ENCODE measurements around the gene KBTBD2. TPM values are rescaled to one million over a fixed set of nuclear protein-coding genes. Genes with fewer than 3 reads are reported as not detected.

Gene KBTBD2
- total and polyA plus RNA-seq, 2 donors (not counting 1 experiment from before 2014, with no cell fraction given) = 38.9 to 62.1 TPM

DNA sequence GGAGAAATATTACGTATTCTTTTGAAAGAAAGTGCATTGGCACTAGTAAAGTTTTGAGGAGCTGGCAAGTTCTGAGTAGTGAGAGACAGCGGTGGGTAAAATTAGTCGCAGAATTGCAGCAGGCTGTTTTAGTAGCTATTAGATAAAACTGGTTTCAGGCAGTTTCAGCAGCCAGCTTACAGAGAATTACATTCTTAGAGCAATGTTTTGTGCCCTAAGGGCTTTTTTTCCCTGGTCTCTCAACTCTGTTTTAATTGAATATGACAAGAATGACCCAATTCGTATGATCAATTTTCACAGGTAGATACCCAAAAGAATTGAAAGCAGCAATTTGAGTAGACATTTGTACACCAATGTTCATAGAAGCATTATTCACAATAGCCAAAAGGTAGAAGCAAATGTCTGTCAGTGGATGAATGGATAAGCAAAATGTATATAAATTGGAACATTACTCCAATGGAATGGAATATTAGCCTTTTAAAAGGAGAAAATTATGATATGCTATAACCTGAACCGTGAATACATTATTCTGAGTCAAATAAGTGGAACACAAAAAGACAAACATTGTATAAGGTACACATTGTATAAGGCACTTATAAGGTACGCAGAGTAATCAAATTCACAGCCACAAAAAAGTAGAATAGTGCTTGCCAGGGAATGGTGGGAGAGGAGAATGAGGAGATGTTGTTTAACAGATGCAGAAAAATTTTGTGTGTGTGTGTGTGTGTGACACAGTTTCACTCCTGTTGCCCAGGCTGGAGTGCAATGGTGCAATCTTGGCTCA is 5.2 kb upstream of the KBTBD2 start:
- H3K79me2 ChIP-seq (ENCODE audit: control insufficient read depth, insufficient read depth, low read length) = no peaks in the 10 kb centered on the region
- H3K9ac ChIP-seq (ENCODE audit: low read length) = no peak overlapping the region
- H4K20me1 ChIP-seq (ENCODE audit: control insufficient read depth, insufficient read depth, low read length, poor library complexity, severe bottlenecking) = no peaks in the 10 kb centered on the region
- 97% methylated on average over 3 of the region's 6 CpGs for WGBS (ENCODE audit: insufficient coverage)
- ATAC-seq (ENCODE audit: low read depth) (no peak), DNase-seq (no peak)
- intact Hi-C loops (cut with micrococcal nuclease) = no loop called here
- ChIA-PET CTCF (no interaction called here), POLR2A (no interaction called here)
- no peak overlapping the region for H2AFZ ChIP-seq (ENCODE audit: insufficient read depth, low read depth, low read length, poor library complexity, severe bottlenecking)
- peaks cover 11% of the 10 kb centered on the region for H3K27me3 Mint-ChIP-seq
- H3K4me1 ChIP-seq (ENCODE audit: control insufficient read depth in 2 of 2, insufficient read depth in 2 of 2, low read length in 2 of 2) = peaks cover 10 to 12% of the 10 kb centered on the region in 2 donors
- H3K4me2 ChIP-seq (replicated peaks; ENCODE audit: low read depth, low read length, poor library complexity, severe bottlenecking) = no peak overlapping the region
- no peak overlapping the region for H3K27ac Mint-ChIP-seq
- H3K4me1 Mint-ChIP-seq = peaks cover 14% of the 10 kb centered on the region
- TF ChIP-seq EZH2 (IDR thresholded peaks at IDR 0.05; ENCODE audit: borderline replicate concordance, insufficient read depth, low read depth, low read length, poor library complexity, severe bottlenecking) = no peak
- TF ChIP-seq, protein P1, sequence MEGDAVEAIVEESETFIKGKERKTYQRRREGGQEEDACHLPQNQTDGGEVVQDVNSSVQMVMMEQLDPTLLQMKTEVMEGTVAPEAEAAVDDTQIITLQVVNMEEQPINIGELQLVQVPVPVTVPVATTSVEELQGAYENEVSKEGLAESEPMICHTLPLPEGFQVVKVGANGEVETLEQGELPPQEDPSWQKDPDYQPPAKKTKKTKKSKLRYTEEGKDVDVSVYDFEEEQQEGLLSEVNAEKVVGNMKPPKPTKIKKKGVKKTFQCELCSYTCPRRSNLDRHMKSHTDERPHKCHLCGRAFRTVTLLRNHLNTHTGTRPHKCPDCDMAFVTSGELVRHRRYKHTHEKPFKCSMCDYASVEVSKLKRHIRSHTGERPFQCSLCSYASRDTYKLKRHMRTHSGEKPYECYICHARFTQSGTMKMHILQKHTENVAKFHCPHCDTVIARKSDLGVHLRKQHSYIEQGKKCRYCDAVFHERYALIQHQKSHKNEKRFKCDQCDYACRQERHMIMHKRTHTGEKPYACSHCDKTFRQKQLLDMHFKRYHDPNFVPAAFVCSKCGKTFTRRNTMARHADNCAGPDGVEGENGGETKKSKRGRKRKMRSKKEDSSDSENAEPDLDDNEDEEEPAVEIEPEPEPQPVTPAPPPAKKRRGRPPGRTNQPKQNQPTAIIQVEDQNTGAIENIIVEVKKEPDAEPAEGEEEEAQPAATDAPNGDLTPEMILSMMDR (IDR thresholded peaks at IDR 0.05) = no peak
- H3K9me3 ChIP-seq (ENCODE audit: control extremely low read depth in 1 of 3, control insufficient read depth in 2 of 3, insufficient read depth in 1 of 3, low read length in 2 of 3) = no peaks in the 10 kb centered on the region
- no peaks in the 10 kb centered on the region for H3K36me3 ChIP-seq (replicated peaks in 1 of 2; ENCODE audit: control extremely low read depth in 1 of 2, control insufficient read depth in 1 of 2, extremely low read depth in 1 of 2, insufficient read depth in 2 of 2, low read length in 1 of 2)
- H3K27ac ChIP-seq (ENCODE audit: low read length in 2 of 2) = no peak overlapping the region
- no peak overlapping the region for H3K4me3 ChIP-seq (ENCODE audit: control extremely low read depth in 1 of 5, extremely low read depth in 1 of 5, insufficient read depth in 1 of 5, low read depth in 2 of 5, low read length in 4 of 5)
- H3K9me3 Mint-ChIP-seq (ENCODE audit: insufficient read depth) = no peaks in the 10 kb centered on the region
- no peaks in the 10 kb centered on the region for H3K27me3 ChIP-seq (replicated peaks in 1 of 4; ENCODE audit: control extremely low read depth in 1 of 4, control insufficient read depth in 3 of 4, insufficient read depth in 4 of 4, low read length in 3 of 4)
- no peak overlapping the region for H3K4me3 Mint-ChIP-seq

DNA sequence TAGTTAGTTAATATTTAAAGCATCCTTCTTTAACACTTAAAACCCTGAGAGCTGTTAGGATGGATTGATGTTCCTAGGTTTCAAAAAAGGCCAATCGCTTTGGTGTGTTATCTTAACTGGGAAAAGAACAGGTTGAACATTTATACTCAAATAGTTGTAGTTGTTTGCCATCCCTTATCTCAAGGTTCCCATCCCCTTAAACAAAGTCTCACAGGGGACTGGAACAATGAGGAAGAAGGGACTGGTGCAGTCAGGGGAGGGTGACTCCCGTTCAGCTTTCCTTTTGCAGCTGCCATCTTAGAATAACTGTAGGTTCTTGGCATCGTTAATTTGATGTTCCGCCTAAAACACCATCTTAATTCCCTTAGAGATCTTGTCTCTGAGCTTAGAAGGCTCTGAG is 2.6 kb upstream of the KBTBD2 start:
- H3K27me3 Mint-ChIP-seq = peaks cover 4% of the 10 kb centered on the region
- peaks cover 21 to 23% of the 10 kb centered on the region in 2 donors for H3K4me1 ChIP-seq (ENCODE audit: control insufficient read depth in 2 of 2, insufficient read depth in 2 of 2, low read length in 2 of 2)
- H3K4me1 Mint-ChIP-seq = peaks cover 27% of the 10 kb centered on the region
- H3K4me3 Mint-ChIP-seq = no peak overlapping the region
- no peaks in the 10 kb centered on the region for H3K36me3 ChIP-seq (replicated peaks in 1 of 2; ENCODE audit: control extremely low read depth in 1 of 2, control insufficient read depth in 1 of 2, extremely low read depth in 1 of 2, insufficient read depth in 2 of 2, low read length in 1 of 2)
- no peaks in the 10 kb centered on the region for H4K20me1 ChIP-seq (ENCODE audit: control insufficient read depth, insufficient read depth, low read length, poor library complexity, severe bottlenecking)
- no peak overlapping the region for H2AFZ ChIP-seq (ENCODE audit: insufficient read depth, low read depth, low read length, poor library complexity, severe bottlenecking)
- no peaks in the 10 kb centered on the region for H3K27me3 ChIP-seq (replicated peaks in 1 of 4; ENCODE audit: control extremely low read depth in 1 of 4, control insufficient read depth in 3 of 4, insufficient read depth in 4 of 4, low read length in 3 of 4)
- H3K27ac ChIP-seq (ENCODE audit: low read length in 2 of 2) = no peak overlapping the region
- no peak for ATAC-seq (ENCODE audit: low read depth)
- H3K4me2 ChIP-seq (replicated peaks; ENCODE audit: low read depth, low read length, poor library complexity, severe bottlenecking) = no peak overlapping the region
- no peak for TF ChIP-seq EZH2 (IDR thresholded peaks at IDR 0.05; ENCODE audit: borderline replicate concordance, insufficient read depth, low read depth, low read length, poor library complexity, severe bottlenecking)
- TF ChIP-seq, protein P1 (IDR thresholded peaks at IDR 0.05) = no peak
- CTCF ChIA-PET = interaction anchor here (0.8 to 2.0 kb wide), 3 partner anchors 47 to 216 kb away, joined by 3 to 8 read pairs (median 3); no protein-coding TSS in a partner anchor
- intact Hi-C loops (cut with micrococcal nuclease) = loop anchor here (5.0 kb wide), 1 partner anchor 167 kb away; no protein-coding TSS in a partner anchor
- WGBS (ENCODE audit: insufficient coverage) = 94% methylated on average over 3 of the region's 4 CpGs
- DNase-seq = no peak
- H3K9me3 Mint-ChIP-seq (ENCODE audit: insufficient read depth) = no peaks in the 10 kb centered on the region
- H3K9me3 ChIP-seq (ENCODE audit: control extremely low read depth in 1 of 3, control insufficient read depth in 2 of 3, insufficient read depth in 1 of 3, low read length in 2 of 3) = no peaks in the 10 kb centered on the region
- POLR2A ChIA-PET = no interaction called here
- H3K9ac ChIP-seq (ENCODE audit: low read length) = no peak overlapping the region
- H3K4me3 ChIP-seq (ENCODE audit: control extremely low read depth in 1 of 5, extremely low read depth in 1 of 5, insufficient read depth in 1 of 5, low read depth in 2 of 5, low read length in 4 of 5) = no peak overlapping the region
- peaks cover 13% of the 10 kb centered on the region for H3K79me2 ChIP-seq (ENCODE audit: control insufficient read depth, insufficient read depth, low read length)
- H3K27ac Mint-ChIP-seq = peak overlapping the region; percentile 95

Measured in B cell (primary cell).